Fibroblast of upper back skin (primary cell): ENCODE results near the gene RNASE12.
"Not testable (repeated sequence)": the region's sequence is repeated elsewhere in the genome, so short reads cannot be mapped to it uniquely, and the experiment has no call there.

ENCODE experiments used
- DNase-seq: peaks from one replicate; pipeline ENCODE4 v3.0.0-alpha.2; 2013

The RNASE12 gene

DNA sequence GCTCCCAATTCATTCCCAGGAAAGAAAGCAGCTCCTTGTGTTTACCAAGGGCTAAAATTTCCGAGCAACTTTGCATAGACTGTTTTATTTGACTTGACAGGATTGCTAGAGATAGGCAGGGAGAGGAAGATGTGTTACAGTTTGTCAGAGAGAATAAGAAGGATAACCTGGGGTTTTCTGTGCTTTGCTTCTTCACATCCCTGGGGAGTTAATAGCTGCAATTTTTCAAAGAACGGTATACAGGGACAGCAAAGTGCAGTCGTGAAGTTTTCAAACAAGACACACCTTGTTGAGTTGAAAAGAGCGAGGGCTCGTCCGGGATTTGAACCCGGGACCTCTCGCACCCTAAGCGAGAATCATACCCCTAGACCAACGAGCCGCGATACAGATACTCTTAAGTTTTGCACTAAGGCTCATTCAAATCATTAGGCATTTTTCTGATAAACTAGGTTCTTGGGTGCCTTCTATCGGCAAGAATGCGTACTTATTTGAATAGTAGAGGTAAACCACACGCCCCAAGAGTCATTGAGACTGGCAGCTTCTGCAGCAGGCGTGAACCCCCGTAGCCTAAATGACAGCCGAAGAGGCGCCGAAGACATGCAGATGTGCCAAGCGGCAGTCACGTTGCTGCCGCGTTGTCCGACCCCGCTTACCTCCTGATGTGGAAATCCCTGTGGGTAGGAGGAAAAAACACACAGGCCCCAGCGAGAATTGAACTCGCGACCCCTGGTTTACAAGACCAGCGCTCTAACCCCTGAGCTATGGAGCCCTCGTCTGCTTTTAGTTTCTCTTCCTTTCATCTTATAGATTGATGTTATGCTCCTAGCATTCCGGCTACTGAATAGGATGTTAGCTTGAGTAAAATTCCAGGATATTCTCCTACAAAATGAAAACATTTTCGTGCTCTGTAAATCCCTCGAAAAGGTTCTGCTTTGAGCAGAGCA, 22.2 kb upstream of the RNASE12 start:
- DNase-seq: peak; percentile 99

DNA sequence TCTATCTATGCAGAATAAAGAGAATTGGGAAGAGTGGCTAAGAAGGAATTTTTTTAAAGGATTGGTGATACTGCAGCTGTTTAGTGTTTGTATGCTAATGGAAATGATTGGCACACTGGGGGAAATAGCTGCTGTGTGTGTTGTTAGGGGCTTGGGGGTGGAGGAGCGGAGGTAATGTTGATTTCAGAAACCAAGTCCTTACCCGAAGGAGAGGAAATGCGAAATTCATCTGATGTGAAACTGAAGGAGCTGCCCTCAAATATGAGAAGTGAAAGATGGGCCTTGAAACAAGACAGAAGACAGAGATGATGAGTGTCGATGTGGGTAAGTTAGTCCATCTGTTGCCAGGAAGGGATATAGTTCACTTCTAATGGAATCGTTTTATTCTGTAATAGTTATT, 21.2 kb upstream of the RNASE12 start:
- no peak for DNase-seq

DNA sequence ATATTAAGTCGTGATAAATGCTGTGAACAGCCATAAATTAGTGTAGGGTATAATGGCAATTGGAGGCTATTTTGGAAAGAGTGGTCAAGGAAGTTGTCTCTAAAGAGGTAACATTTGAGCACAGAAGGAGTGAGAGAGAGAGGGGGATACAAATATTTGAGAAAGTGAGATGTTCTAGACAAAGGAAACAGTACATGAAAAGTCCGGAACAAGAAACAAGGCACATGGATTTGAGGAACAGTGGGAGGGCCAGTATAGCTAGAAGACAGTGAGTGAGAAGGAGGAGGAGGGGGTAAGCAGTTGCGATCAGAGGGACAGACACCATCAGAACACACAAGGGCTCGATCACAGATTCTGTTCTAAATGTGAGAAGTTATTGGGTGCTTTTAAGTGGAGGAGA, 20.1 kb upstream of the RNASE12 start:
- DNase-seq: no peak

- peak; percentile 86 for DNase-seq
Observed at GRCh38 chr14:20610002-20610765, 19.0 kb upstream of the RNASE12 start.

GRCh38 chr14:20609215-20610001, 18.2 kb upstream of the RNASE12 start:
- DNase-seq: peak; percentile 92

DNA sequence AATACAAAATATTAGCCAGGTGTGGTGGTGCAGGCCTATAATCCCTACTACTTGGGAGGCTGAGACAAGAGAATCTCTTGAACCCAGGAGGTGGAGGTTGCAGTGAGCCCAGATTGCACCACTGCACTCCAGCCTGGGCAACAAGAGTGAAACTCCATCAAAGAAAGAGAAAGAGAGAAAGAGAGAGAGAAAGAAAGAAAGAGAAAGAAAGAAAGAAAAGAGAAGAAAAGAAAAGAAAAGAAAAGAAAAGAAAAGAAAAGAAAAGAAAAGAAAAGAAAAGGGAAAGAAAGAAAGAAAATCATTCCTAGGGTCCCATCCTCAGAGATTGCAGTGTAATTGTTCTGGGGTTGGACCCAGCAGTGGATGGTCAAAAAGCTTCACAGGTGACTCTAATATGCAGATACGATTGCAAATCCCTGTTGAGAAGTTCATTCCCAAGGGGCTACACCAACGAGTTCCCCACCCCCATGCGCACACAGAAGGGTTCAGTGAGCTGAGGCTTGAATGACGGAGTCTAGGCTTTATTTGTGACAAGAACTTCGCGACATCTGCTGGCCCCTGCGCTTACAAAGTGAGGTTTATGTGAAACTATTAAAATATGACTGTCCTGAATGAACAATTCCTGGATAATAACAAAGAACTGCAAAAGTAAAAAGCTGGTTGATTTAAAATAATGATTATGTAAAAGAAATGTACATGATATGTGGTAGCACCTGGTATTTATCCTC, 17.4 kb upstream of the RNASE12 start:
- DNase-seq: no peak

- no peak for DNase-seq
Observed at GRCh38 chr14:20607617-20608016, 16.4 kb upstream of the RNASE12 start.

DNA sequence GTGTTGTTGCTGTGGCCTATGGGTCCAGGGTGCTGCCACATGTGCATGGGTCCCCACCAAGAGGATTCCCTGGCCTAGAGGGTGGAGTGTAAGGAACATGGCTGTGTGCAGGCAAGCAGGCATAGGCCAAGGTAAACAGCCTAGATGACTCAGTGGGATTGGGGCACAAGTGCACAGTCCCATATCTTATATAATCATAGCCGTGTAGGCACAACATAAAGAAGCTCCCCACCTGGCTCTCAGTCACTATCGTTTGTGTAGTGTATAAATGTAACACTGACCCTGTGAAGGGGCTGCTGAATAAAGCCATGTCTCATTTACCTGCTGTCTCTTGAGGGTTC, 15.7 kb upstream of the RNASE12 start:
- no peak for DNase-seq

GRCh38 chr14:20606190-20606901, 15.2 kb upstream of the RNASE12 start:
- peak; percentile 10 for DNase-seq

- DNase-seq: no peak
Observed at GRCh38 chr14:20603813-20604690, 12.9 kb upstream of the RNASE12 start.

- no peak for DNase-seq
Observed at GRCh38 chr14:20602583-20602982, 11.4 kb upstream of the RNASE12 start.

DNA sequence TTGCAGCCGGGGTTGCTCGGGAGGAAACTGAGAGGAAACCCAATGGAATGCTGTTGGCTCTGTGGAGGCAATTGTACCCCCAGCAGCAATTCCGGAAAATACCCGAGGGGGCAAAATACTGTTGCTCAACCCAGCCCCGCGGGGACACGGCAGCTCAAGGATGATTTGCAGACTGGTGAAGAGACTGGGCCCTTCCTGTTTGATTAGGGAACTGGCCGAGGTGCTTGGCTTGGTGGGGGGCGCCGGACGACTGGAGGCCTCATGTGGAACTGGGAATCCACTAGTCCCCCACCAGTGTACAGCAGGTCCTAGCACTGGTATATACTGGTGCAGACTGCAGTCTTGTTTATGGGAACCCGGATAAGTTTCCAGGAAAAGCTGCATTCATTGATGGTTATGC, 10.3 kb upstream of the RNASE12 start:
- no peak for DNase-seq

- DNase-seq: no peak
Observed at GRCh38 chr14:20597108-20597507, 5.9 kb upstream of the RNASE12 start.

DNA sequence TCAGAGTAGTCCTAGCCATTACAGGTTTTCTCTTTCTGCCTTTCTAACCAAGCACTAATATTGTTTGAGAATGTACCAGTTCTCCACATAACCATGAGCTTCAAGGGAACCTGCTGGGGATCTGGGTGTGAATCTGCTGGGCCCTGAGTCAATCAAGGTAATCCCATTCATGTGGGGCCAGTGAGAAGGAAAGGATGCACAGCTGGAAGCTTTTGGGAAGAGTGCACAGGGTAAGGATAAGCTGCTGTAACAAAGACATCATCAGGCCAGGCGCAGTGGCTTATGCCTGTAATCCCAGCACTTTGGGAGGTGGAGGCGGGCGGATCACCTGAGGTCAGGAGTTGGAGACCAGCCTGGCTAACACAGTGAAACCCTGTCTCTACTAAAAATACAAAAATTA, 4.5 kb upstream of the RNASE12 start:
- DNase-seq: not testable (repeated sequence)

GRCh38 chr14:20592574-20592973, 1.4 kb upstream of the RNASE12 start:
- no peak for DNase-seq

DNA sequence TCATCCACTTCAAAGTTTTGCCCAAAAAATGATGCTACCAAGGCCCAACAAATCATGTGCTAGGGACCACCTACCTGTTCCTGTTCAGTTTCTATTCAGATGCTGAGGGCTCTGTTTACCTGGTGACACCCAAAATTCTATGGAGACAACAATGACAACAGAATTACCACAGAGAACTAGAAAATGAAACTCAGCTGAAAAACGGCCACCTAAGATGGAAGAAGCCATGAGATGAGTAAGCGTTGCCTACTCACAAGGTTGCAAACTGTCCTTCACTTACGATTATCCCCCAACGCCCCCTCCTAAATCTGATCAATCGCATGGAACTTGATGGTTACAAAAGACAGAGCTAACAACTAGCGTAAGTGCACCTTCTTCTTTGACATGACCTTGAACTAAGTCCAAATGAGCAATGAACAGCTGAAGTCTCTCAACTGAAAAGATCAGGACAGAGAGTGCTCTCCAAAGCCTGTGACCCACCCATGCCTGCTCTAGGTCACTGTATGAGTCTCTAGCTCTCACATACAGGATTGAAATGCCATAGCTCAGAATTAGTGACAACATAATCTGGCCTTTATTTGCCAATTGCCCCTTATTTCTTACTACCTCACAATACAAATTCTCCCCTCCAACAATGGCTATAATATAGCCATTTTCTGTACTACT, 3.6 kb downstream of the RNASE12 start, which contains the start of gene RNASE11:
Gene RNASE11 (minus strand): TSS at position 513 of the 666 bp plus-strand sequence.
- DNase-seq: no peak

- no peak for DNase-seq
Observed at GRCh38 chr14:20583908-20584307, 7.3 kb downstream of the RNASE12 start.

- DNase-seq: no peak
Observed at GRCh38 chr14:20583142-20583541, 8.0 kb downstream of the RNASE12 start.

GRCh38 chr14:20580242-20580641, 10.9 kb downstream of the RNASE12 start:
- no peak for DNase-seq
